Endothelial cell of umbilical vein (primary cell): ENCODE results near the gene EIF4E1B. TPM values are rescaled to one million over a fixed set of nuclear protein-coding genes. Genes with fewer than 3 reads are reported as not detected.

Experiments used
- BruUV-seq: library from RNA; stranded (reverse); fragments of 400-500 nt; replicated peaks from 2 replicates; lab custom pipeline; 2021; lab: Mats Ljungman, UMichigan
- CTCF ChIA-PET: fragments of 300-600, 350-600 bp; sonication (Branson Sonifier 250); formaldehyde crosslinking; loops from one replicate; lab custom pipeline; 2021; ENCODE audit warnings: antibody characterized with exemption, inconsistent platforms; lab: Charles Lee
- POLR2A ChIA-PET: fragments of 300-600, 350-600 bp; sonication (Branson Sonifier 250); formaldehyde crosslinking; loops from one replicate; lab custom pipeline; 2021; ENCODE audit warnings: antibody characterized with exemption, inconsistent platforms; lab: Charles Lee
- DNase-seq: peaks from one replicate; pipeline ENCODE4 v3.0.0-alpha.2; 2011; ENCODE audit warnings: low read depth, low spot score
- FAIRE-seq: peaks from 2 replicates; lab custom pipeline; 2011; peaks lifted over from hg19 to GRCh38; lab: Jason Lieb, UNC
- H2AFZ ChIP-seq: 2 replicates; pipeline ENCODE4 v1.6.0; 2012; ENCODE audit warnings: low read depth, low read length, control low read depth, inconsistent platforms
- H3K27ac ChIP-seq: 2 replicates; pipeline ENCODE4 v1.5.1; 2011; ENCODE audit warnings: low read depth, mild to moderate bottlenecking, control low read depth, low read length, moderate library complexity; ENCODE audit not compliant: insufficient read depth
- H3K27me3 ChIP-seq, 2 experiments: 2 replicates each; pipeline versions ENCODE4 v1.6.0 to v1.6.1; 2011; ENCODE audit warnings: low read length in 2 of 2, mixed read lengths in 1 of 2; ENCODE audit not compliant: control insufficient read depth in 2 of 2, insufficient read depth in 2 of 2
- H3K36me3 ChIP-seq, 2 experiments: 2 replicates in 1 of 2; 3 replicates in 1 of 2; pipeline ENCODE4 v1.5.1; 2011; ENCODE audit warnings: low read length in 2 of 2, mild to moderate bottlenecking in 1 of 2, moderate library complexity in 1 of 2; ENCODE audit not compliant: control insufficient read depth in 2 of 2, insufficient read depth in 2 of 2; ENCODE audit errors: extremely low read depth in 1 of 2
- H3K4me1 ChIP-seq: 3 replicates; pipeline ENCODE4 v1.5.1; 2011; ENCODE audit warnings: mild to moderate bottlenecking, low read length; ENCODE audit not compliant: control insufficient read depth, insufficient read depth; ENCODE audit errors: extremely low read depth
- H3K4me2 ChIP-seq: 2 replicates; pipeline ENCODE4 v1.6.1; 2011; ENCODE audit warnings: low read length, control low read depth, mixed read lengths; ENCODE audit not compliant: insufficient read depth
- H3K4me3 ChIP-seq, 3 experiments: fragments of 200-600 bp in 1 of 3; sonication (generic), shearing (Covaris generic) in 1 of 3; replicated peaks in 1 of 3; 2 replicates each; pipeline ENCODE4 v1.5.1; 2011 to 2016; ENCODE audit warnings: control low read depth in 3 of 3, low read length in 3 of 3, mild to moderate bottlenecking in 2 of 3, inconsistent platforms in 1 of 3, low read depth in 1 of 3, moderate library complexity in 1 of 3; ENCODE audit not compliant: insufficient read depth in 1 of 3
- H3K79me2 ChIP-seq: 2 replicates; pipeline ENCODE4 v1.6.0; 2012; ENCODE audit warnings: low read length, inconsistent platforms; ENCODE audit not compliant: control insufficient read depth, insufficient read depth
- H3K9ac ChIP-seq: replicated peaks from 2 replicates; pipeline ENCODE3; 2011; ENCODE audit warnings: low read length, control low read depth; ENCODE audit not compliant: insufficient read depth; ENCODE audit errors: extremely low read depth
- H3K9me1 ChIP-seq: replicated peaks from 3 replicates; pipeline ENCODE4 v1.6.0; 2011; ENCODE audit warnings: mild to moderate bottlenecking, low read length; ENCODE audit not compliant: control insufficient read depth, insufficient read depth; ENCODE audit errors: extremely low read depth
- H3K9me3 ChIP-seq: replicated peaks from 2 replicates; pipeline ENCODE4 v1.5.1; 2012; ENCODE audit warnings: low read length, inconsistent platforms; ENCODE audit not compliant: control insufficient read depth, insufficient read depth
- H4K20me1 ChIP-seq: replicated peaks from 2 replicates; pipeline ENCODE3; 2011; ENCODE audit warnings: mild to moderate bottlenecking, low read length; ENCODE audit not compliant: control insufficient read depth, insufficient read depth; ENCODE audit errors: extremely low read depth
- EZH2 ChIP-seq: IDR thresholded peaks from 2 replicates; pipeline ENCODE4 v1.6.1; 2012; ENCODE audit warnings: borderline replicate concordance, low read depth, mild to moderate bottlenecking, moderate library complexity, low read length, inconsistent platforms; ENCODE audit not compliant: severe bottlenecking
- FOS ChIP-seq: IDR thresholded peaks from 2 replicates; pipeline ENCODE4 v1.6.1; 2011; ENCODE audit warnings: mild to moderate bottlenecking, low read length, moderate library complexity, borderline replicate concordance; ENCODE audit not compliant: insufficient read depth
- GATA2 ChIP-seq: IDR thresholded peaks from 2 replicates; pipeline ENCODE4 v1.7.0; 2011; ENCODE audit warnings: low read depth, mild to moderate bottlenecking, moderate library complexity, mixed read lengths, low read length; ENCODE audit not compliant: insufficient read length, insufficient read depth
- JUN ChIP-seq: IDR thresholded peaks from 2 replicates; pipeline ENCODE4 v1.6.1; 2011; ENCODE audit warnings: borderline replicate concordance, low read depth; ENCODE audit not compliant: insufficient read length, insufficient read depth
- MYC ChIP-seq: IDR thresholded peaks from one replicate; pipeline ENCODE4 v1.6.1; 2011; ENCODE audit warnings: mild to moderate bottlenecking, low read depth, low read length
- POLR2A ChIP-seq: IDR thresholded peaks from 2 replicates; pipeline ENCODE4 v1.6.1; 2012; ENCODE audit warnings: low read depth, mild to moderate bottlenecking, control low read depth, low read length
- POLR2AphosphoS5 ChIP-seq: IDR thresholded peaks from 2 replicates; pipeline ENCODE4 v1.6.1; 2012; ENCODE audit warnings: low read depth, mild to moderate bottlenecking, control low read depth, low read length, moderate library complexity; ENCODE audit not compliant: insufficient read depth
- dilution Hi-C: fragments of 300-500 bp; cut with MboI; formaldehyde crosslinking; loops from one replicate; pipeline ENCODE4 v1.15.0; 2019; ENCODE audit warnings: low sequenced_read_pairs; ENCODE audit not compliant: extremely low pct_ligation_motif_present
- intact Hi-C: fragments of 100-400 bp; cut with micrococcal nuclease; formaldehyde crosslinking; loops from one replicate; pipeline ENCODE4 v1.10.0; 2022
- polyA plus RNA-seq, 4 experiments: library from polyadenylated mRNA; depleted of rRNA in 3 of 4; stranded (reverse) in 3 of 4; unstranded in 1 of 4; fragments of >200 nt; gene quantifications; 2 replicates each; pipeline versions ENCODE4 v1.2.1 to v1.2.3, GENCODE V29; 2011 to 2012; ENCODE audit warnings: missing spikeins in 1 of 4
- total RNA-seq: library from RNA; stranded (reverse); gene quantifications from 2 replicates; pipeline ENCODE4 v1.2.3, GENCODE V29; 2021
- TF ChIP-seq, protein P1 (sequence below): IDR thresholded peaks from 2 replicates; pipeline ENCODE4 v1.6.1; 2011; ENCODE audit not compliant: insufficient read depth, insufficient read length
- TF ChIP-seq, protein P2 (sequence below), 2 donors: IDR thresholded peaks; 1 replicate in 1 of 2; 2 replicates in 1 of 2; pipeline ENCODE4 v1.5.1; 2011; ENCODE audit warnings: low read length in 2 of 2, mild to moderate bottlenecking in 2 of 2, moderate library complexity in 2 of 2, control low read depth in 1 of 2, inconsistent platforms in 1 of 2, low read depth in 1 of 2; ENCODE audit not compliant: insufficient read depth in 1 of 2; ENCODE audit errors: extremely low read depth in 1 of 2

The EIF4E1B gene
- total and polyA plus RNA-seq, 2 donors (not counting 3 experiments of a cell fraction or from before 2014, with no cell fraction given): not detected

DNA sequence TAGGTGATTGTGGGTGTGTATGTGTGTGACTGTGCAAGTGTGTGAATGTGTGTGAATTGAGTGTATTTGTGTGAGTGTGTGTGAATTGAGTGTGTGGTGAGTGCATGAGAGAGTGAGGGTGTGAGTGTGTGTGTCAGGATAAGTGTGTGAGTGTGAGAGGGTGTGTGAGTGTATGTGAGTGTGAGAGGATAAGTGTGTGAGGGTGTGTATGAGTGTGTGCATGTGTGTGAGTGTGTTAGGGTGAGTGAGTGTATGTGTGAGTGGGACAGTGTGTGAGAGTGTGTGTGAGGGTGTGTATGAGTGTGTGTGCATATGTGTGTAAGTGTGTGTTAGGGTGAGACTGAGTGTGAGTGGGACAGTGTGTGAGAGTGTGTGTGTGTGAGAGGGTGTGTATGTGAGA lies 42.2 kb upstream of the EIF4E1B start:
- Histone ChIP-seq H3K27ac (no peak overlapping the region), H3K9ac (no peak overlapping the region), H3K27me3 (no peaks in the 10 kb centered on the region), H3K4me3 (no peak overlapping the region), H3K9me3 (no peaks in the 10 kb centered on the region), H3K36me3 (no peaks in the 10 kb centered on the region), H4K20me1 (no peaks in the 10 kb centered on the region), H3K4me1 (no peaks in the 10 kb centered on the region), H2AFZ (no peak overlapping the region), H3K4me2 (no peak overlapping the region), H3K79me2 (no peaks in the 10 kb centered on the region), H3K9me1 (no peaks in the 10 kb centered on the region)
- intact Hi-C loops: no loop called here
- dilution Hi-C loops: no loop called here
- POLR2A ChIA-PET: no interaction called here
- DNase-seq: no peak
- no peak for TF ChIP-seq POLR2AphosphoS5
- TF ChIP-seq, protein P1, sequence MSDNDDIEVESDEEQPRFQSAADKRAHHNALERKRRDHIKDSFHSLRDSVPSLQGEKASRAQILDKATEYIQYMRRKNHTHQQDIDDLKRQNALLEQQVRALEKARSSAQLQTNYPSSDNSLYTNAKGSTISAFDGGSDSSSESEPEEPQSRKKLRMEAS: no peak
- no peak for TF ChIP-seq MYC
- TF ChIP-seq FOS: no peak
- TF ChIP-seq EZH2: no peak
- no peak for TF ChIP-seq POLR2A
- TF ChIP-seq, protein P2, sequence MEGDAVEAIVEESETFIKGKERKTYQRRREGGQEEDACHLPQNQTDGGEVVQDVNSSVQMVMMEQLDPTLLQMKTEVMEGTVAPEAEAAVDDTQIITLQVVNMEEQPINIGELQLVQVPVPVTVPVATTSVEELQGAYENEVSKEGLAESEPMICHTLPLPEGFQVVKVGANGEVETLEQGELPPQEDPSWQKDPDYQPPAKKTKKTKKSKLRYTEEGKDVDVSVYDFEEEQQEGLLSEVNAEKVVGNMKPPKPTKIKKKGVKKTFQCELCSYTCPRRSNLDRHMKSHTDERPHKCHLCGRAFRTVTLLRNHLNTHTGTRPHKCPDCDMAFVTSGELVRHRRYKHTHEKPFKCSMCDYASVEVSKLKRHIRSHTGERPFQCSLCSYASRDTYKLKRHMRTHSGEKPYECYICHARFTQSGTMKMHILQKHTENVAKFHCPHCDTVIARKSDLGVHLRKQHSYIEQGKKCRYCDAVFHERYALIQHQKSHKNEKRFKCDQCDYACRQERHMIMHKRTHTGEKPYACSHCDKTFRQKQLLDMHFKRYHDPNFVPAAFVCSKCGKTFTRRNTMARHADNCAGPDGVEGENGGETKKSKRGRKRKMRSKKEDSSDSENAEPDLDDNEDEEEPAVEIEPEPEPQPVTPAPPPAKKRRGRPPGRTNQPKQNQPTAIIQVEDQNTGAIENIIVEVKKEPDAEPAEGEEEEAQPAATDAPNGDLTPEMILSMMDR (IDR thresholded peaks at IDR 0.05; ENCODE audit: extremely low read depth in 1 of 2, insufficient read depth in 1 of 2, low read depth in 1 of 2, low read length in 2 of 2): no peak
- TF ChIP-seq JUN: no peak
- TF ChIP-seq GATA2: no peak
- FAIRE-seq: no peak
- BruUV-seq: no TSS peak
- CTCF ChIA-PET: no interaction called here
